Thymus (tissue), 14 donors: ENCODE data around the gene FRG2B. TPM values are rescaled to one million over a fixed set of nuclear protein-coding genes. Genes with fewer than 3 reads are reported as not detected.
"Not testable (repeated sequence)": the region's sequence is repeated elsewhere in the genome, so short reads cannot be mapped to it uniquely, and the experiment has no call there.

ENCODE experiments used
- DNase-seq, 9 donors: peaks; one replicate each; pipeline ENCODE4 v3.0.0-alpha.2; 2013; ENCODE audit warnings: low spot score in 9 of 9, low read depth in 6 of 9, missing footprints in 1 of 9
- H3K27ac ChIP-seq, 2 donors: one replicate each; pipeline ENCODE4 v1.5.1; 2013; ENCODE audit warnings: control low read depth in 1 of 2, low read depth in 1 of 2, low read length in 1 of 2, mild to moderate bottlenecking in 1 of 2, moderate library complexity in 1 of 2
- H3K27me3 ChIP-seq, 2 donors: one replicate each; pipeline ENCODE4 v1.5.1; 2013; ENCODE audit warnings: low read length in 1 of 2; ENCODE audit not compliant: control insufficient read depth in 2 of 2, insufficient read depth in 1 of 2
- H3K36me3 ChIP-seq, 2 donors: one replicate each; pipeline ENCODE4 v1.5.1; 2013; ENCODE audit warnings: low read length in 1 of 2, mild to moderate bottlenecking in 1 of 2, moderate library complexity in 1 of 2; ENCODE audit not compliant: control insufficient read depth in 2 of 2, insufficient read depth in 2 of 2
- H3K4me1 ChIP-seq, 2 donors: one replicate each; pipeline ENCODE4 v1.5.1; 2013; ENCODE audit warnings: low read length in 2 of 2; ENCODE audit not compliant: control insufficient read depth in 2 of 2, insufficient read depth in 2 of 2
- H3K4me3 ChIP-seq, 2 donors: one replicate each; pipeline ENCODE4 v1.5.1; 2013; ENCODE audit warnings: low read length in 2 of 2, control low read depth in 1 of 2, mild to moderate bottlenecking in 1 of 2
- H3K9me3 ChIP-seq, 2 donors: one replicate each; pipeline ENCODE4 v1.5.1; 2013; ENCODE audit warnings: low read length in 1 of 2, mild to moderate bottlenecking in 1 of 2; ENCODE audit not compliant: control insufficient read depth in 2 of 2, insufficient read depth in 1 of 2
- WGBS: extraction: QIAGEN DNeasy Blood & Tissue Kit; methylation state at CpG from one replicate; pipeline ENCODE4 v1.1.7; 2013; 5-methylcytosine and 5-hydroxymethylcytosine counted together
- long read RNA-seq, 10 donors: transcript quantifications; one replicate each; lab custom pipeline, GENCODE V29; 2026
- polyA plus RNA-seq: library from polyadenylated mRNA; stranded (reverse); fragments of 200-250 nt; gene quantifications from one replicate; pipeline ENCODE4 v1.2.3, GENCODE V29; 2013
- total RNA-seq: library from RNA; stranded (reverse); fragments of 120-200 nt; gene quantifications from one replicate; pipeline ENCODE4 v1.2.4, GENCODE V29; 2013
- donor health status: healthy.

Gene FRG2B
- not detected for total RNA-seq
- not detected for polyA plus RNA-seq
- long read RNA-seq, donor 1, result 0 reads
- long read RNA-seq, donor 2, result 0 reads
- long read RNA-seq, donor 3, result 0 reads
- long read RNA-seq, donor 4, result 0 reads
- long read RNA-seq, donor 5, result 0 reads
- long read RNA-seq, donor 6, result 0 reads
- long read RNA-seq, donor 7, result 0 reads
- long read RNA-seq, donor 8, result 0 reads
- long read RNA-seq, donor 9, result 0 reads
- long read RNA-seq, donor 10, result 0 reads

DNA sequence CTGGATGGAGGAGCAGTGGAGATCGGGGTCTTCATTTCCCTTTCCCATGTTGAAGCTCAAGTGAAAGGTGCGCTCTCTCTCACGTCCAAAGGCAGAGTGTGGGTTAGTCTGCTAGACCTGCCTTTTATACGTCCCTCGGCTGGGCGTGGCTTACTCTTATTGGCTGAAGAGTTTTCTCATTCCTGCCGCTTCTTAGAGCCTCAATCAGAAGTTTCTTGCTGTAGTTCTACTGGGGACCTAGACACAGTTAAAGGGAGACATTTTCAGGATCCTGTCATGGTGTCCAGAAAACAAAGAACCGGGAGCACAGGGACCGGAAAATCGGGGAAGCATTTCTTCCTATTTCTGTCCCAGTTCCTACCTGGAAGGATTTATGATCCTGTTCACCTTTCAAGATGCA lies at the start of gene FRG2B:
FRG2B (minus strand) TSS at position 101 of the 400 bp plus-strand sequence; CDS start at position 48, 53 bp downstream.
- not testable (repeated sequence) for DNase-seq, H3K27me3 ChIP-seq, H3K4me1 ChIP-seq, H3K27ac ChIP-seq, H3K4me3 ChIP-seq, H3K36me3 ChIP-seq, H3K9me3 ChIP-seq
- 63% methylated on average over 3 of the region's 10 CpGs for WGBS

GRCh38 chr10:133667446-133667845 lies 40.9 kb upstream of the FRG2B start:
- H3K27me3 ChIP-seq, H3K4me3 ChIP-seq, H3K27ac ChIP-seq: not testable (repeated sequence)

GRCh38 chr10:133663544-133664160 lies 37.1 kb upstream of the FRG2B start:
- H3K36me3 ChIP-seq, H3K27ac ChIP-seq, H3K9me3 ChIP-seq, H3K27me3 ChIP-seq, H3K4me1 ChIP-seq, DNase-seq, H3K4me3 ChIP-seq: not testable (repeated sequence)
- WGBS, result 57% methylated on average over 4 of the region's 4 CpGs

More at GRCh38 chr10:133667446-133667845, 40.9 kb upstream of the FRG2B start:
- H3K9me3 ChIP-seq, H3K36me3 ChIP-seq, H3K4me1 ChIP-seq, DNase-seq: not testable (repeated sequence)
- no CpG with 5 or more reads among the region's 40 CpGs for WGBS

GRCh38 chr10:133661122-133661521 lies 34.5 kb upstream of the FRG2B start:
- WGBS, result 76% methylated on average over 2 of the region's 2 CpGs
- not testable (repeated sequence) for H3K27me3 ChIP-seq, H3K36me3 ChIP-seq, H3K4me1 ChIP-seq, H3K4me3 ChIP-seq, H3K9me3 ChIP-seq, H3K27ac ChIP-seq, DNase-seq

- not testable (repeated sequence) for H3K36me3 ChIP-seq, H3K27ac ChIP-seq, H3K27me3 ChIP-seq, H3K4me1 ChIP-seq, DNase-seq, H3K4me3 ChIP-seq, H3K9me3 ChIP-seq
- WGBS, result 71% methylated on average over 6 of the region's 6 CpGs
Measured at GRCh38 chr10:133660516-133660915, 33.9 kb upstream of the FRG2B start.

GRCh38 chr10:133657276-133657675 lies 30.7 kb upstream of the FRG2B start:
- not testable (repeated sequence) for DNase-seq, H3K9me3 ChIP-seq, H3K4me3 ChIP-seq, H3K4me1 ChIP-seq, H3K36me3 ChIP-seq, H3K27ac ChIP-seq, H3K27me3 ChIP-seq
- 86% methylated on average over 3 of the region's 4 CpGs for WGBS

DNA sequence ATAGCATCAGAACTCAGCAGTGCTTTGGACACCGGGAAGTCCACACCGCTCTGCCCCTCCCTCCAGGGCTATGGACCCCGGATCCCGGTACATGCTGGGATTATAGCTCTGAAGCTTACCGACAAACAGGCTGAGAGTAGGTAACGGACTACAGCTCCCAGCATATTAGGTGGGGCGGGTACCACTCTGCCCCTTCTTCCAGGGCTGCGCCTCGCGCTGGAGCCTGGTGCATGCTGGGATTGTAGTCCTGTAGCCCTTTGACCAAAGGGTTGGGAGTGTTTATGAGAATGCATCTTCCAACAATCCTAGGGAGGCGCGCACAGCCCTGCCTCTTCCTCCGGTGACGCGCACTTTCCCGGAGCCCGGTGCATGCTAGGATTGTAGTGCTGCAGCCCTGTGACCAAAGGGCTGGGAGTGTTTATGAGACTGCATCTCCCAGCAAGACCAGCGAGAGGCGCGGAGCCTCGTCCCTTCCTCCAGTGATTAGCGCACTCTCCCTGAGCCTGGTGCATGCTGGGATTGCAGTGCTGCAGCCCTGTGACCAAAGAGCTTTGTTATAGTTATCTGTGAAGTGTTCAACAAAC lies 22.4 kb upstream of the FRG2B start:
- not testable (repeated sequence) for H3K4me3 ChIP-seq, H3K9me3 ChIP-seq, H3K27me3 ChIP-seq, H3K27ac ChIP-seq, H3K36me3 ChIP-seq, DNase-seq, H3K4me1 ChIP-seq
- WGBS, result 47% methylated on average over 5 of the region's 22 CpGs

DNA sequence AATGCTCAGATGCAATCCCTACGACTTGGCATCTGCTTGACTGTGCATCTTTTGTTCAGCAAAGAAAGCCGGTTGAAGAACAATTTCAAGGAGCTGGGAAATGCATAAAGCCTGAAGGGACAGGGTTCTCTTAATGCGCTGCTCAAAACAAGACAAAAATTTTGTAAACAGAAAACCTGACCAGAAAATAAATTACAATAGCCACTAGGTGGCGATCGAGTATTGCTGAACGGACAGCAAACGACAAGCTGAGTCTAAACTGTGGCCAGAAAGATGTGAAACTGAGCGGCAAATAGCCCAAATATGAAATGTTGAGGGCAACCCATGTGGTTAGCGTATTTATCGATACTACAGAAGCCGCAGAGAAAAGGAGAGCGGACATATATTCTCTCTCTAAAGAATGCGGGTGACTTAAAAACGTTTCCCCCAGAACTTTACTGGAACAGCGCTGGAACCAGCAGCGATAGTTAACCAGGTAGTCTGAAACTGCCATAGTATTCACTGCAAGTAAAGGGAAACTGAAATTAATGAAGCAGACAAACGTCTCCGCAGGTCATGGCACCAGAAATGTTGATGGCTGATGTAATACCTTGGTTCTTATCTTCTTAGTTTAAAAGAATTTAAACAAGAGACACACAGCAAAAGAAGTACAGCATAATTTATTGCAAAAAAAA lies 20.6 kb upstream of the FRG2B start:
- DNase-seq, H3K4me1 ChIP-seq: not testable (repeated sequence)
- WGBS, result 9% methylated on average over 12 of the region's 18 CpGs

GRCh38 chr10:133637846-133638235 lies 11.2 kb upstream of the FRG2B start:
- not testable (repeated sequence) for DNase-seq, H3K4me3 ChIP-seq, H3K4me1 ChIP-seq, H3K27ac ChIP-seq, H3K36me3 ChIP-seq, H3K9me3 ChIP-seq, H3K27me3 ChIP-seq
- WGBS, result 27% methylated on average over 12 of the region's 30 CpGs

More for the DNA sequence above, 20.6 kb upstream of the FRG2B start:
- not testable (repeated sequence) for H3K27ac ChIP-seq, H3K36me3 ChIP-seq, H3K4me3 ChIP-seq, H3K27me3 ChIP-seq, H3K9me3 ChIP-seq
